Left lung (tissue), 10 donors: ENCODE data around the gene C11orf68. TPM values are rescaled to one million over a fixed set of nuclear protein-coding genes. Genes with fewer than 3 reads are reported as not detected.

Experiments used
- ATAC-seq: fragments of 200-7000 bp; cut with Tn5 transposase; one replicate; pipeline ENCODE4 v1.9.1; 2020; ENCODE audit warnings: moderate library complexity
- DNase-seq, 4 donors: peaks; one replicate each; pipeline ENCODE4 v3.0.0-alpha.2; 2013 to 2020
- H3K27ac ChIP-seq, 2 donors: fragments of 200-600 bp; sonication (generic) in 1 of 2; one replicate each; pipeline versions ENCODE4 v1.5.0 to v1.8.0; 2020 to 2021
- H3K27me3 ChIP-seq, 2 donors: fragments of 200-600 bp; sonication (generic) in 1 of 2; one replicate each; pipeline versions ENCODE4 v1.5.0 to v1.8.0; 2020 to 2021
- H3K36me3 ChIP-seq, 2 donors: fragments of 200-600 bp; sonication (generic) in 1 of 2; one replicate each; pipeline versions ENCODE4 v1.5.0 to v1.8.0; 2020 to 2021
- H3K4me1 ChIP-seq, 2 donors: fragments of 200-600 bp; one replicate each; pipeline ENCODE4 v1.8.0; 2021
- H3K4me3 ChIP-seq, 2 donors: fragments of 200-600 bp; sonication (generic) in 1 of 2; one replicate each; pipeline versions ENCODE4 v1.5.0 to v1.8.0; 2020 to 2021; ENCODE audit warnings: mild to moderate bottlenecking in 1 of 2
- H3K9me3 ChIP-seq, 2 donors: fragments of 200-600 bp; sonication (generic) in 1 of 2; one replicate each; pipeline versions ENCODE4 v1.5.0 to v1.8.0; 2020 to 2021
- CTCF ChIP-seq, 2 donors: fragments of 200-600 bp; sonication (generic) in 1 of 2; IDR thresholded peaks; one replicate each; pipeline versions ENCODE4 v1.5.0 to v1.8.0; 2021; ENCODE audit warnings: antibody characterized with exemption in 2 of 2
- intact Hi-C, 2 donors: fragments of 100-400 bp; cut with DNase I; formaldehyde crosslinking; loops; one replicate each; pipeline versions ENCODE4 v1.11.2 to v1.14.2; 2022
- polyA plus RNA-seq, 6 donors: library from polyadenylated mRNA; unstranded; fragments of 120-200 nt; gene quantifications; one replicate each; pipeline ENCODE4 v1.2.1, GENCODE V29; 2013; ENCODE audit not compliant: insufficient read length in 6 of 6
- total RNA-seq, 2 donors: library from RNA; stranded (reverse); fragmentation: NEBNext Ultra II Directional; extraction: Animal tissue kit (Norgen Biotek cat#: 25700); gene quantifications; one replicate each; pipeline ENCODE4 v1.2.1, GENCODE V29; 2021
- donor health status: DM: no; HTN: yes; CAD: no.
- donor health status: DM: no; HTN: no; CAD: no.

The C11orf68 gene
- total and polyA plus RNA-seq, 8 donors, result 29.6 to 36.9 (median 34.2) TPM

GRCh38 chr11:65947603-65948125, 28.8 kb upstream of the C11orf68 start:
- H3K4me3 ChIP-seq, result no peak overlapping the region
- no peaks in the 10 kb centered on the region for H3K9me3 ChIP-seq
- TF ChIP-seq CTCF (IDR thresholded peaks at IDR 0.05), result no peak
- H3K36me3 ChIP-seq, result no peaks in the 10 kb centered on the region
- H3K4me1 ChIP-seq, result no peaks in the 10 kb centered on the region
- ATAC-seq (no peak), DNase-seq (peak in 1 of 4 donors; percentile 41)
- H3K27ac ChIP-seq, result no peak overlapping the region
- intact Hi-C loops, result no loop called here
- peaks cover 0 to 10% of the 10 kb centered on the region in 2 donors for H3K27me3 ChIP-seq

GRCh38 chr11:65947133-65947532, 28.3 kb upstream of the C11orf68 start:
- Histone ChIP-seq H3K4me1 (peaks cover 0 to 4% of the 10 kb centered on the region in 2 donors), H3K27me3 (peaks cover 0 to 10% of the 10 kb centered on the region in 2 donors), H3K27ac (no peak overlapping the region), H3K4me3 (no peak overlapping the region), H3K36me3 (no peaks in the 10 kb centered on the region), H3K9me3 (no peaks in the 10 kb centered on the region)
- TF ChIP-seq CTCF (IDR thresholded peaks at IDR 0.05), result no peak
- DNase-seq (no peak), ATAC-seq (no peak)
- intact Hi-C loops, result no loop called here

GRCh38 chr11:65946655-65947054, 27.8 kb upstream of the C11orf68 start:
- TF ChIP-seq CTCF (IDR thresholded peaks at IDR 0.05), result no peak
- no peak for ATAC-seq
- no peaks in the 10 kb centered on the region for H3K36me3 ChIP-seq
- H3K27ac ChIP-seq, result no peak overlapping the region
- H3K9me3 ChIP-seq, result no peaks in the 10 kb centered on the region
- intact Hi-C loops, result no loop called here
- H3K27me3 ChIP-seq, result peaks cover 0 to 10% of the 10 kb centered on the region in 2 donors
- H3K4me1 ChIP-seq, result peaks cover 0 to 9% of the 10 kb centered on the region in 2 donors
- H3K4me3 ChIP-seq, result no peak overlapping the region
- DNase-seq, result peak in 1 of 4 donors; percentile 43

- no peaks in the 10 kb centered on the region for H3K36me3 ChIP-seq
- intact Hi-C loops, result no loop called here
- peaks cover 0 to 10% of the 10 kb centered on the region in 2 donors for H3K27me3 ChIP-seq
- H3K27ac ChIP-seq, result no peak overlapping the region
- H3K4me3 ChIP-seq, result no peak overlapping the region
- no peak for TF ChIP-seq CTCF (IDR thresholded peaks at IDR 0.05)
- no peak for ATAC-seq
- DNase-seq, result peak in 1 of 4 donors; percentile 1
- no peaks in the 10 kb centered on the region for H3K9me3 ChIP-seq
- H3K4me1 ChIP-seq, result peaks cover 0 to 15% of the 10 kb centered on the region in 2 donors
Observed at GRCh38 chr11:65945941-65946558, 27.2 kb upstream of the C11orf68 start.

GRCh38 chr11:65945430-65945911, 26.6 kb upstream of the C11orf68 start, which contains the start of gene TSGA10IP:
Gene TSGA10IP (plus strand): TSS chr11:65945480. CDS start chr11:65945676, 196 bp downstream.
- H3K27me3 ChIP-seq, result peaks cover 0 to 10% of the 10 kb centered on the region in 2 donors
- H3K27ac ChIP-seq, result no peak within 1 kb of the TSS
- TF ChIP-seq CTCF (IDR thresholded peaks at IDR 0.05), result no peak
- intact Hi-C loops, result no loop called here
- H3K4me1 ChIP-seq, result peaks cover 0 to 19% of the 10 kb centered on the region in 2 donors
- H3K36me3 ChIP-seq, result no peaks in the 10 kb centered on the region
- DNase-seq (peak in 1 of 4 donors; percentile 70), ATAC-seq (no peak)
- H3K4me3 ChIP-seq, result no peak within 1 kb of the TSS
- no peaks in the 10 kb centered on the region for H3K9me3 ChIP-seq
